Gastroesophageal sphincter (tissue), 4 donors: ENCODE results near the gene MORF4L2. TPM values are rescaled to one million over a fixed set of nuclear protein-coding genes. Genes with fewer than 3 reads are reported as not detected.
"Not testable (repeated sequence)": the region's sequence is repeated elsewhere in the genome, so short reads cannot be mapped to it uniquely, and the experiment has no call there.

Source experiments
- ATAC-seq: fragments of 150-250 bp; one replicate; pipeline ENCODE4 v1.9.1; 2016; ENCODE audit warnings: mild to moderate bottlenecking, moderate library complexity
- H3K27ac ChIP-seq, 4 donors: fragments of 200-600 bp; sonication (generic) in 3 of 4; 1 replicate in 3 of 4; 2 replicates in 1 of 4; pipeline ENCODE4 v1.5.1; 2016 to 2019
- H3K27me3 ChIP-seq: fragments of 200-600 bp; sonication (generic); one replicate; pipeline ENCODE4 v1.5.1; 2019
- H3K36me3 ChIP-seq, 2 donors: fragments of 200-600 bp; sonication (generic); one replicate each; pipeline ENCODE4 v1.5.1; 2019; ENCODE audit warnings: control low read depth in 1 of 2
- H3K4me1 ChIP-seq, 3 donors: fragments of 200-600 bp; sonication (generic); 1 replicate in 2 of 3; 2 replicates in 1 of 3; pipeline ENCODE4 v1.5.1; 2016 to 2019; ENCODE audit warnings: control low read depth in 2 of 3
- H3K4me3 ChIP-seq, 2 donors: fragments of 200-600 bp; sonication (generic); one replicate each; pipeline ENCODE4 v1.5.1; 2019; ENCODE audit warnings: mild to moderate bottlenecking in 1 of 2, moderate library complexity in 1 of 2
- H3K9me3 ChIP-seq, 3 donors: fragments of 200-600 bp; sonication (generic); one replicate each; pipeline ENCODE4 v1.5.1; 2017 to 2019; ENCODE audit warnings: control low read depth in 2 of 3
- CTCF ChIP-seq, 4 experiments: fragments of 200-600 bp in 2 of 4; fragments of 450-650 bp in 2 of 4; sonication (generic) in 1 of 4; IDR thresholded peaks; one replicate each; pipeline ENCODE4 v1.5.1; 2017 to 2019; ENCODE audit warnings: antibody characterized with exemption in 4 of 4, mild to moderate bottlenecking in 2 of 4, moderate library complexity in 2 of 4
- EP300 ChIP-seq: sonication (generic); formaldehyde crosslinking; IDR thresholded peaks from one replicate; pipeline ENCODE4 v1.6.1; 2017; ENCODE audit warnings: antibody characterized with exemption, mild to moderate bottlenecking
- POLR2A ChIP-seq, 2 donors: fragments of 450-650 bp; IDR thresholded peaks; one replicate each; pipeline ENCODE4 v1.6.1; 2017; ENCODE audit warnings: antibody characterized with exemption in 2 of 2, mild to moderate bottlenecking in 2 of 2, moderate library complexity in 1 of 2
- POLR2AphosphoS5 ChIP-seq: sonication (generic); formaldehyde crosslinking; IDR thresholded peaks from one replicate; pipeline ENCODE4 v1.6.1; 2017; ENCODE audit warnings: antibody characterized with exemption
- WGBS, 2 donors: methylation state at CpG; one replicate each; pipeline ENCODE4 v1.1.5; 2018; ENCODE audit warnings: low coverage in 1 of 2; 5-methylcytosine and 5-hydroxymethylcytosine counted together
- total RNA-seq, 4 donors: library from RNA; depleted of rRNA; stranded (reverse); fragments of >200 nt; gene quantifications; one replicate each; pipeline ENCODE4 v1.1.0, GENCODE V29; 2016

The MORF4L2 gene
- total RNA-seq, 4 donors from 2014 or later, result 338 to 631 (median 467) TPM

- Histone ChIP-seq H3K9me3 (no peaks in the 10 kb centered on the region), H3K27me3 (no peaks in the 10 kb centered on the region), H3K4me3 (no peak overlapping the region), H3K36me3 (no peaks in the 10 kb centered on the region), H3K4me1 (no peaks in the 10 kb centered on the region), H3K27ac (no peak overlapping the region)
- 73 to 93% methylated on average over 2 to 3 of the region's 4 CpGs for WGBS, 2 donors
- ATAC-seq, result no peak
- TF ChIP-seq POLR2AphosphoS5 (no peak), CTCF (IDR thresholded peaks at IDR 0.05) (no peak), EP300 (no peak), POLR2A (IDR thresholded peaks at IDR 0.05) (no peak)
These were observed 45.9 kb downstream of the MORF4L2 start for GRCh38 chrX:103640401-103641155.

DNA sequence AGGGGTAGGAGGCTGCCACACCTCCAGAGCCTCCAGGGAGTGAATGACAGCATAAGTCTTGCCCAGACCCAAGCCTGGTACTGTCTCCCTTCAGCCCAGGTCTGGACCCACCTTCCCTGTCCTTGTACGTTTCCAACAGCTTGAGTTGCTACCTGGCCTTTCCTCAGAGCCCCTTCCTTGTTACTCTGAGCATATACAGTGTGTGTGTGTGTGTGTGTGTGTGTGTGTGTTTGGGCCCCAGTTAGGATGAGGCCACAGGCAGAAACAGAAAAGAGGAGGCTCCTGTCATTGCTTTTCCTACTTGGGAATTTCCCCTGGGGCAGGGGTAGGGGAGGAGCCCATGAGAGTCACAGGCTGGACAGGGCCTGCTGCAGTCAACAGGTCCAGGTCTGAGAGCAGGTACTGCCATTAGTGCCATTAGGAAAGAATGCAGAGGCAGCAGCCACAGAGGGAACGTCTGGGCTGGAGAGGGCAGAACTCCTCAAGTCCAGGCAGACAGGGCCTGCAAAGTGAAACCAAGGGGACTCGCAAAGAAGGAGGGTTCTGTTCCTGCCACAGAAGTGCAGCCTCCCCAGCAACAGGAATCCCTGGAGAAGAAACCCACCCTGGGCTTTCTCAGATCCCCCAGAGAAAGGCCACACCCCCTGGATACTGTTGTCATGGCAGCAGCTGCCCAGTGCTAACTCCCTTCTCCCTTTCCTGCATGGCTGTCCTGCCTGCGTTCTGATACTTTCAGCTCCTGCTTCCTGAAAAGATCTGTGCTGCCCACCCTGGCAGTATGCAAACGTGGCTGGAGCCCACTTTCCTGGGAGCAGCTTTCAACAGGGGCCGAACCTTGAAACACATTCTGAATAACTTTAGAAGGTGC lies 47.8 kb downstream of the MORF4L2 start:
- ATAC-seq, result peak; percentile 41
- H3K4me1 ChIP-seq, H3K27ac ChIP-seq, H3K36me3 ChIP-seq, H3K27me3 ChIP-seq, H3K9me3 ChIP-seq: not testable (repeated sequence)
- H3K4me3 ChIP-seq, result peak overlapping the region in 1 of 2 donors; percentile 18
- WGBS, 2 donors, result no CpG with 5 or more reads among the region's 6 CpGs

DNA sequence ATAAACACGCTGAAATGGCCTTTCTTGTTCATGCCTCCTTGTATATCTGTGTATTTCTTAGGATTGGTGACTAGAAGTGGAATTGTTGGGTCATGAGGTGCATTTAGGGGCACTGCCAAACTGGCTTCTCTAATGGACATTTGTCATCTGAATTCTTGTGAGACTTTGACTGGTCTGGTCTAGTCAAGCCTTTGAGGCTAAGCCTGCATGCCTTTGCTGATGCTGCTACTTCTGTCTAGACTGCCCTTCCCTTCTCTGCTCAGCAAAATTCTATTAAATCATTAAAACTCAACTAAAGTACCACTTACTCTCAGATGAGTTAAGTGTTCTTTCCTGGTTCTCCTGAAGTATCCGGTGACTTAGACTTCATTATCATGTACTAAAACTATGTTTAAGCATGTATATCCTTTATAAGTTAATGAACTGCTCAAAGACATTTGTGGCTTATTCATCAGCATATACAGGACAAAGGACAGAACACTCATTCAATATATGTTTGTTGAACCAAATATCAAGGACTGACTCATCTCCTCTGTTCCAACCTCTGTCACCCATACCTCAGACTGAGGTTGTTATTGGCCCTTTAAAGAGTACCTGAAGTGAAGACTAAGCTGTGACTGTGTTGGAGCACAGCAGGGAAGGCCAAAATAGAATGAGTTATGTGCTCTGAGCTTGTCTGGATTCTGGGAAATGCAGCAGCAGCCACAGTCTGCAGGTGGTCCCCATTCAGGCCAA lies 48.7 kb downstream of the MORF4L2 start:
- Histone ChIP-seq H3K4me3 (no peak overlapping the region), H3K4me1 (no peaks in the 10 kb centered on the region), H3K36me3 (no peaks in the 10 kb centered on the region), H3K27ac (no peak overlapping the region), H3K27me3 (no peaks in the 10 kb centered on the region), H3K9me3 (no peaks in the 10 kb centered on the region)
- TF ChIP-seq POLR2A (IDR thresholded peaks at IDR 0.05) (no peak), POLR2AphosphoS5 (no peak), EP300 (no peak), CTCF (IDR thresholded peaks at IDR 0.05) (no peak)
- 100% methylated on average over 1 of the region's 2 CpGs for WGBS, 2 donors
- no peak for ATAC-seq

DNA sequence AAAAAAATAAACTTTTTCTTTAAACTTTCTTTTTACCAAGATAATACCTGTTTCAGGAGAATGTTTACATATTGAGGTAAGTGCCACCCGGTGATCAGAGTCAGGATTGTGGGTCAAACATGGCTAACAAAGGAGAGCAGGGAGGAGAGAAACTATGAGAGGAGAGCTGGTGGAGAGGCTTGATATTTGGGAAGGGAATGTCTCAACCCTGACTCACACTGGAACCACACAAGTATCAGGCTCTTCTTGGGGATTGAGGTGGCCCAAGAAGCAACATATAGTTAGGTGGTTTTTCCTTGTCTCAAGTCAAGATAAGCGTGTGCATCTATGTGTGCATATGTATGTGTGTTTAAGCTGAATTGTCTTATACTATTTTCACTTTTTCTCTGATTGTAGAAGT lies 51.1 kb downstream of the MORF4L2 start:
- Histone ChIP-seq H3K27ac (no peak overlapping the region), H3K4me1 (peaks cover 0 to 14% (median 0%) of the 10 kb centered on the region in 3 donors), H3K4me3 (no peak overlapping the region), H3K36me3 (no peaks in the 10 kb centered on the region), H3K27me3 (no peaks in the 10 kb centered on the region), H3K9me3 (no peaks in the 10 kb centered on the region)
- TF ChIP-seq EP300, result no peak
- TF ChIP-seq POLR2A (IDR thresholded peaks at IDR 0.05), result no peak
- TF ChIP-seq CTCF (IDR thresholded peaks at IDR 0.05), result no peak
- TF ChIP-seq POLR2AphosphoS5, result no peak
- no peak for ATAC-seq
- WGBS, 2 donors, result 53 to 89% methylated on average over 1 to 2 of the region's 2 CpGs

DNA sequence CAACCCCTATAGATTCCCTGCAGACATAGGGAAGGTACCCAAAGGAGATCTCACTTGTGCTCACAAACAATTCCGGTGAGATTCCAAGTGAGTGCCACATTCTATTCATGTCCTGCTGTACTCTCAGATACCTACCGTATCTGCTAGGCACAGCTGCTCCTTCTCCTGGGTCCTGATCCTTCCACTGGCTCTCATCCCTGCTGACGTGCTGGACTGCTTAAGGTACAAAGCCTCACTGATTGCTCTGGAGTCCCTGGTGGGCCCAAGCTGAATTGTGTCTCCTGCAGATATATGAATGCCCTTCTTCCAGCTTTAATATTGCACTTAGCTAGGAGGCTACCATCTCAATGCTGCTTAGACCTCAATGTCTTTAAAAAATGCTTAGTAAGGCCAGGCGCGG lies 55.4 kb downstream of the MORF4L2 start:
- no peak for ATAC-seq
- TF ChIP-seq POLR2AphosphoS5 (no peak), POLR2A (IDR thresholded peaks at IDR 0.05) (no peak), CTCF (IDR thresholded peaks at IDR 0.05) (no peak), EP300 (no peak)
- Histone ChIP-seq H3K27me3 (no peaks in the 10 kb centered on the region), H3K9me3 (no peaks in the 10 kb centered on the region), H3K27ac (peak overlapping the region in 2 of 4 donors; percentile 19 to 51), H3K4me3 (peak overlapping the region; percentile 68 to 70), H3K4me1 (peaks cover 0 to 33% (median 0%) of the 10 kb centered on the region in 3 donors), H3K36me3 (no peaks in the 10 kb centered on the region)
- WGBS, 2 donors, result no CpG with 5 or more reads among the region's 5 CpGs
